Ureter (tissue), 1 donor: ENCODE measurements around the gene TRIM65. TPM values are rescaled to one million over a fixed set of nuclear protein-coding genes. Genes with fewer than 3 reads are reported as not detected.

Experiments
- DNase-seq: peaks from one replicate; pipeline ENCODE4 v3.0.0-alpha.2; 2020; ENCODE audit warnings: low spot score
- total RNA-seq: library from RNA; stranded (reverse); gene quantifications from one replicate; pipeline ENCODE4 v1.2.4, GENCODE V29; 2023
- donor health status: DM: yes; HTN: yes; CAD: no.

The TRIM65 gene
- total RNA-seq, 1 donor from 2014 or later = 16.2 TPM

- DNase-seq = no peak
Measured at GRCh38 chr17:75917141-75917916, 20.6 kb upstream of the TRIM65 start.

DNA sequence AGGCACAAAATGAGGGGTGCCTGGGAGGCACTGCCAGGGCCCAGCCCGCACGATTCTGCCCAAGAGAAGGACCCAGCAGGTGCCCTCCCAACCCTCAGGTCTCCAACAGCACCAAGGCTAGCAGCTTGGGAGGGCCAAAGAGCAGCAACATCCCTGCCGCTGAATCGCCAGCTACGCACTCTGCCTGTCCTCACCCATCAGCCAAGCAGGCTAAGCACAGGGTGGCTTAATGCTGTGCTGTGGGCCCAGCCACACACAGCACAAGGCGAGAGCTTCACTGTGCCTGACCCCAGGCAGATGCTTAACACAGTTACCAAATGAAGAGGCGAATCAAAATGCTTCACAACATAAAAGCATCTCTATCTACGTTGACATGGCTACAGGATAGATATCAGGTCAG is 18.5 kb upstream of the TRIM65 start:
- DNase-seq = no peak

- DNase-seq = no peak
Measured at GRCh38 chr17:75914643-75915267, 18.0 kb upstream of the TRIM65 start.

DNA sequence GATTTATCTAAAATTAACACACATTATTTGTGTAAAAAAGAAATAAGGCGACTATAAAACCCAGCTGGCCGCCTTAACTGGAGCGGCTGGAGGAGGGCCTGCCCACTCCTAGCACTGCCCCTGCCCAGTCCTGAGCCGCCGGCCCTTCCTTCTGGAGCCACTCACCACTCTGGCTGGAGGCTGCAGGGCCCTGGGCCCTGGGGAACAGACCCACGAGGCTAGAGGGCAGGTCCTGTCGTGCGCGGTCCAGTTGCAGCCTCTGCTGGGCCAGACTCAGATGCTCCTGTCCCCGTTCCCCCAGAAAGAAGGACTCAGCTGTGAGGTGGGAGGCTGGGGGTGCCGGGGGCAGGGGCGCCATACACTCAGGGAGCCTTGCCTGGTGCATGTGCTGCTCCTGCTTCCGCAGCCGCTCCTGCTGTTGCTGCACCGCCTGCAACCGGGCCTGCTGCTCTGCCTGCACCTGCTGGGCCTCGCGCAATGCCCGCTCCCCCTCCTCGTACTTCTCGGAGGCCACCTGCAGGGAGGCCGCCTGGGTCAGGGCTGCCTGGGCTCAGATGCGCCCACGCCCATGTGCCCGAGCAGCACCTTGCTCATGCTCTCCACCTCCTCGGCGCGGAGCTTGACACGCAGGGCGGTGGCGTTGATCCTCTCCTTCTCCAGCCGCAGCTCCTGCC is 16.9 kb upstream of the TRIM65 start:
- DNase-seq = no peak

- DNase-seq = no peak
Measured at GRCh38 chr17:75910699-75911098, 13.9 kb upstream of the TRIM65 start.

GRCh38 chr17:75909812-75910274 is 13.1 kb upstream of the TRIM65 start:
- DNase-seq = no peak

- no peak for DNase-seq
Measured at GRCh38 chr17:75909051-75909811, 12.5 kb upstream of the TRIM65 start.

DNA sequence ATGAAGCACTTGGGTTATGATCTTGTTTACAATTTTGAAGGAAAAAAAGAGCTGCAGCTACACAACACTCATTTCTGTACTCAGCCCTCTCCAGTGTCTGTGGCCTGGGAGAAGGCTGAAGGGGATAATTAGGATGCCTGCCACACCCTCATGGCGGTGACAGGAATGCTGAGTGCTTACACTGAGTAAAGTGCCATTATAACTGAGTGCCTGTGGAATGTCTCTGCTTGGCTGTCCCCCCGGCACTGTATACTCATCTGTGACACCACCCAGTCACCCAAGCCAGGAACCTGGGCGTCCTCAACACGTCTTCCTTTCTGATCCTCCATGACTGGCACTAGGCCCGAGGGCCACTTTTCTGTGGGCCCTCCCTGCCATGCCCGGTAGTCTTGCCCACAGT is 11.4 kb upstream of the TRIM65 start:
- DNase-seq = no peak

DNA sequence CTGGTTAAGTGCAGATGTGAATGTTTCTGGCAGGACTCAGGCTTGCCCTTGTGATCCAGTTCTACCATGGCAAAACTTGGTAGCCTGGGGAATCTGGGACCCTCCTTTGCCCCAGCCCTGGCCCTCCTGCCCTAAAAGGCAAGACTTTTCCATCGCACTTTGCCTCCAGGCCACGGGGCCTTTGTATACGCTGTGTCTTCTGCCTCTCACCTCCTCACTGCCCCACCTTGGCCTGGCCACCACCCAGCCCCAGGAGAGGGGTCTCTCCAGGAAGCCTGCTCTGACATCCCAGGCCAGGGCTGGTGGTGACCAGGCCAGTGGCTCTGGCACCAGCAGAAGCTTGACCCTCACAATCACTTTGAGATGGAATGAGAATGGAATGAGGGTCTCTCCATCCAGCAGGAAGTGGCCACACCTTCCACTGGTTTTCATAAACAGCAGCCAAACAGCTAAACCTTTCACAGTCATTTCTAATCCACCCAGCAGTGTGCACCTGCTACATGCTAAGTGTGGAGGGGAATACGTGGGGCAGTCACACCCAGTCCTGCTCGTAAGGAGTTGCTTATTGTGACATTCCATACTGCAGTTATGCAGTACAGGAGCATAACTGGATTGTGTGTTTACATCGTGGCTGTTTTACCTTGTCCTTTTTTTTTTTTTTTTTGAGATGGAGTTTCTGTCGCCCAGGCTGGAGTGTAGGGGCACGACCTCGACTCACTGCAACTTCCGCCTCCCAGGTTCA is 9.6 kb upstream of the TRIM65 start:
- DNase-seq = no peak

DNA sequence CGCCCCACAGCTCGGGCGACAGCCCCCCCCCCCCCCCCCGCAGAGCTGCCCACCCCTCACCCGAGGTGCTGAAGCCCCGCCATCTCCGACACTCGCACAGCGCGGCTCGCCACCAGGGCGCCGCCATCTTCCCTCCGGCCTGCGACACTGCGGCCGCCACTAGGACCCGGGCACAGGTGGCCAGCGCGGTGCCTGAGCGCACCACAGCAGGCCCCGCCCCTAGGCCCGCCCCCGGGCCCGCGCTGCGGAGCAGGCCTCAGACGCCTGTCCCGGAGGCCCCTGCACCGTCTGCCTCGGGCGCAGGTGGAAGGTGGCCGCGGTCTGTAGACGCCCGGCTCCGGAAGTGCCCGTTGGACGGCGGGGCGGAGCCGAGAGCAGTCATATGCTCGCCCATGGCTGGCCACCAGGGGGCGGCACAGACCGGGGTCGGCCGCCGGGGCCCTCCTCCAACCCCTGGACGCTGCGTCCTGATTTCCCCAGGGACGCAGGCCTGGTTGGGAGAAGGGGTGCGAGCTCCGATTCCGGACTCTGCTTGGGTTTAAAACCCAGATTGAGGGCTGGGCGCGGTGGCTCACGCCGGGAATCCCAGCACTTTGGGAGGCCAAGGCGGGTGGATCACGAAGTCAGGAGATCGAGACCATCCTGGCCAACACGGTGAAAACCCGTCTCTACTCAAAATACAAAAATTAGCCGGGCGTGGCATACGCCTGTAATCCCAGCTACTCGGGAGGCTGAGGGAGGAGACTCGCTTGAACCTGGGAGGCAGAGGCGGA is 8.2 kb upstream of the TRIM65 start, which contains the start of gene MRPL38:
Gene MRPL38 (minus strand): TSS at position 136 of the 773 bp plus-strand sequence. CDS start 9 bp downstream, at position 127.
- peak; percentile 95 for DNase-seq

DNA sequence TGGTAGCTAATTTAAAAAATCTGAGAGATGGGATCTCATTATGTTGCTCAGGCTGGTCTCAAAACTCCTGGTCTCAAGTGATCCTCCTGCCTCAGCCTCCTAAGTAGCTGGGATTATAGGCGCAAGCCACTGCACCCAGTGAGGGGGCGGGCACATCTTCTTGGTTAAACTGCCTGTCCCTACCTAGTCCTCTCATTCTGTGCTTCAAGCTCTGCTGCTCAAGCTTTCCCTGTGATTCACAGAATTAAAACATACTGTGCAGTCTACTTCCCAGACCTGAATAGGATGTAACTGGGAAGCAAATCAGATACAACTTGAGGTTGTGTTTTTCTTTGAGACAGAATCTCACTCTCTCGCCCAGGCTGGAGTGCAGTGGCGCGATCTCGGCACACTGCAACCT is 5.7 kb upstream of the TRIM65 start:
- DNase-seq = no peak

- no peak for DNase-seq
Measured at GRCh38 chr17:75901727-75902126, 5.0 kb upstream of the TRIM65 start.

DNA sequence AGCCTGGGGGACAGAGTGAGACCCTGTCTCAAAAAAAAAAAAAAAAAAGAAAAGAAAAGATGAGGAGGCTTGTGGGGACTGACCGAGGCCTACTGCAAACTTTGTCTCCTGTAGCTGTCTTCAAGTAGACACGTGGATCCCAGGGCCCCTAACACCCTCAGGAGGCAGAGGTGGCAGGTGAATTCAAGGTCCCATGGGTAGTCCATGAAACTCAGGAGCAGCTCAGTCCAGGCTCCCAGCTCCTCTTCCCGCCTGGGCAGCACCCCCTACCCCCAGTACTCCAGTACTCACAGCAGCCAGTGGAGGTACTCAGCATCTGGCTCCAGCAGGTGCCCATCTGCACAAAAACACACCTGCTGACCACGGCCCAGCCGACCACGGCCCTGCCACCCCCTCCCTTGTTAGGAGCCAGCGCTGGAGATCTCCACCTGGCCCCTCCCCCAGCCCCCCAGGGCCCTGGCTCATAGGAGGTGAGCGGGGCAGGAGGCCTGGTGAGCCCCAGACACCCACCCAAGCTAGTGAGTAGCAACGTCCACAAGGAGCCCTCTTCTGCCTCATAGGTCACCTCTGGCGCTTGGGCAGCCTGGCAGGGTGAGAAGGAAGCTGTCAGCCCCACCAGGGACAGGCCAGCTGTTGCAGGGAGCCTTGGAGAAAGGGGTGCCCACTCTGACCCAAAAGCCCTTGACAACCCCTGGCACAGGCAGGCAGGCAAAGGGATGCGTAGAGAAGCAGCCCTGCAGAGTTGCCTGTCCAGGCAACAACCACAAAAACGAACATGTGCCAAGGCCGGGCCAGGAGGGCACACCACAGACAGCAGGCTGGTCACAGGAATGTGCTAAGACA is 4.2 kb upstream of the TRIM65 start:
- no peak for DNase-seq

DNA sequence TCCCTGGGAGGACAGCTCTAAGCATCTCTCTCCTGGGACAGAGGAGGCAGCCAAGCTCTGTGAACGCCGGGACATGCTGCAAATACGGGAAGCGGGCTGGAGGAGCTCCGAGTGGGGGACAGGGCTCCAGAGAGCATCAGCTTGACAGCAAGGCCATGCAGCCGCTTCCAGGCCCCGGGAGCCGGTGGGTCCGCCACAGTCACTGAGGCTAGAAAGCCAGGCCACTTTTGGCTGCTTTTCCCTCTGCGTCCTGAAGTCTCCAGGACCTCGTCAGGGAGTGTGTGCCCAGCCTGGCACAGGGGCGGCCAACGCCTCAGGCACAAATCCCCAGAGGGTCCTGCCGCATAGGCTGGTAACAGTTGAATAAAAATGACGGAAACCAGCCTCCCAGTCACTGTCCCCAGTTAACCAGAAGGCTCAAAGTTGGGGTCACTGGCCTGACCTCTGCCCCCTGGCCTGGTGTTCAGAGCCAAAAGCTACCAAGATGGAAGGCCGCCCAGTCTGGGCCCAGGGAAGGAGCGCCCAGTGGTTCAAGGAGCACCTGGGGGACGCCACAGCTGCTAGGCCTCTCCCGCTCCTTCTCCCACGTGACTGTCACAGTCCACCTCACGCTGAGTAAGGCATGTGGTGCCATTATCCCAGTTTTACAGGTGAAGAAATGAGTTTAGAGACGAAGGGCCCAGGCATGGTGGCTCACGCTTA is 3.2 kb upstream of the TRIM65 start:
- no peak for DNase-seq

GRCh38 chr17:75899353-75899752 is 2.6 kb upstream of the TRIM65 start:
- DNase-seq = no peak

DNA sequence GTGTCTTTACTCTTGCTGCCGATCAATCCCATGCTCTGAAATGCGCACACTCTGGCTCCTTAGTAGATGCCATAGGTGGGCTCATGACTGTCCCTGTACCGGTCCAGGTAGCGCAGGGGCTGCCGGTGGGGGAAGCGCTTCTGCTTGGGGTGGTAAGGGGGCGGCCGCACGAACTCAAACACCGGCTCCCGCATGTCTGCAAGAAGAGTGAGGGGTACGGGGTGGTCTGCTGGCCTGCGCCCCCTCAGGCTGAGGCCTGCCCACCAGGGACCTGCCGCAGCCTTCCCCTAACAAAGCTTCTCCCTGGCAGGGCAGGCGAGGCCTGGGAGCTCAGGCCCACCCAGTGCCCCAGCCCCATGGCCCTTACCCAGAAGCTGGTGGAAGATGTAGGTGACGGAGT is 2.0 kb upstream of the TRIM65 start:
- no peak for DNase-seq

DNA sequence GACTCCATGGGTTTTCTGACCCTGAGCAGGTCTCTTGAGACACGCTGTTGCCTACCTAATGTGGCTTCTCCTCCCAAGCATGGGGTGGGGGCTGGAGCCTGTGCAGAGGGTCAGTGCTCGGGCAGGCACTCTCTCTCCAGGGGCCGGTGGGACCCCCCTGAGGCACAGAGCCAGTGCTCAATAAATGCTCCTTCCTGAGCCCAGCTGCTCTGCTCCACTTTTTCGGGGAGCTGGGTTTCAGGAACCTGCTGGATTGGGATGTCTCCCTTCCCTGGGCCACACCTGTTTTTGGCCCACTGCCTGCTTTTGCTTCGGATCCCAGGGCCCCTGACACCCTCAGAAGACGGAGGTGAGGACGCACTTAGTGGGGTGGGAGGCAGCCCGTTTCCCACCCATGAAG is 1.3 kb upstream of the TRIM65 start:
- no peak for DNase-seq

DNA sequence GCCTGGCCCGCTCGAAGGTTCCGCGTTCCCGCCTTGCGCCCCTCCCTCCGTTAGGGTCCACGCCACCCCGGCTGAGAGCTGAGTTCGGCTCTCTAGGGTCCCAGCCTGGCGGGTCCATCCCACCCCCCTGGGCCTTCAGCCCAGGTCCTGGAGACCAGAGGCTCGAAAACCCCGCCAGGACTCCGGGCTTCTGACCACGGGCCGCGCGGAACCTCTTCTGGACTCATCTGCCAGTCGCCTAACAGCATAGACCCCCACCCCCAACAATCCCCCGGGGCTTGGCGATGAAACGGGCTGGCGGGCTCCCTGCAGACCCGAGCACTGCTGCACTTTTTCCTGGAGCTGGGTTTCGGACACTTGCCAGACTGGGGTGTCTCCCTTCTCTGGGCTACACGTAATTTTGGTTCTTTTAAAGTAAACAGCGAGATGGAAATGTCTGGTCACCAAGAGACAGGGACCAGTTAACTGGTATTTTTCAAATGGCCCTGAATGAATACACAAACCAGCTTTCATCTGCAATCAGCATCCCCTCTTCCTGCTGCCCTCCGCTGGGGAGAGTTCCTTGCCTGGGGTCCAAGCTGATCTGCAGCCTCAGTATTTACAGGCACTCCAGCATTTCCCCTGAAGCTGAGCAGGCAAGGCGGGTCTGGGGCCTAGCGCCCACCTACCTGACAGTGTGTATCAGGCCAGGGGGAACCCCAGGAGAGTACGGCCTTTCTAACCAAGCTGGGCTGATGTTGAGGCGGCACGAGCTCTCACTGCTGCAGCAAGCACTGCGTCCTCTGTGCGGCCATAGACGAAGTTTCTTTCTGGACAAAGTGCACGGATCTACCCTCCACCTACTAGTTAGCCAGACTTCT is 639 bp upstream of the TRIM65 start:
- DNase-seq = peak; percentile 65
